ENCODE measurements around the gene SLC26A1. TPM values are rescaled to one million over a fixed set of nuclear protein-coding genes. Genes with fewer than 3 reads are reported as not detected.
A peak's percentile ranks its signal among the peaks of the same experiment; 100 is the strongest.

Gene SLC26A1
- total and polyA plus RNA-seq, 3 donors from 2014 or later = 0.51 to 2.0 (median 0.99) TPM

- Histone ChIP-seq H3K4me3 (no peak overlapping the region), H3K27me3 (no peaks in the 10 kb centered on the region), H3K9me3 (no peaks in the 10 kb centered on the region), H3K27ac (no peak overlapping the region), H3K4me1 (peaks cover 12% of the 10 kb centered on the region), H3K36me3 (ENCODE audit: low read depth, missing control alignments) (no peaks in the 10 kb centered on the region)
- TF ChIP-seq POLR2A (IDR thresholded peaks at IDR 0.05) = no peak
- no peak for DNase-seq
- 96 to 98% methylated on average over 30 to 53 of the region's 58 CpGs for WGBS, 2 donors
- intact Hi-C loops (cut with DNase I; ENCODE audit: low total_unique reads) = no loop called here
These were observed 3.3 kb downstream of the SLC26A1 start for GRCh38 chr4:989722-990471.

DNA sequence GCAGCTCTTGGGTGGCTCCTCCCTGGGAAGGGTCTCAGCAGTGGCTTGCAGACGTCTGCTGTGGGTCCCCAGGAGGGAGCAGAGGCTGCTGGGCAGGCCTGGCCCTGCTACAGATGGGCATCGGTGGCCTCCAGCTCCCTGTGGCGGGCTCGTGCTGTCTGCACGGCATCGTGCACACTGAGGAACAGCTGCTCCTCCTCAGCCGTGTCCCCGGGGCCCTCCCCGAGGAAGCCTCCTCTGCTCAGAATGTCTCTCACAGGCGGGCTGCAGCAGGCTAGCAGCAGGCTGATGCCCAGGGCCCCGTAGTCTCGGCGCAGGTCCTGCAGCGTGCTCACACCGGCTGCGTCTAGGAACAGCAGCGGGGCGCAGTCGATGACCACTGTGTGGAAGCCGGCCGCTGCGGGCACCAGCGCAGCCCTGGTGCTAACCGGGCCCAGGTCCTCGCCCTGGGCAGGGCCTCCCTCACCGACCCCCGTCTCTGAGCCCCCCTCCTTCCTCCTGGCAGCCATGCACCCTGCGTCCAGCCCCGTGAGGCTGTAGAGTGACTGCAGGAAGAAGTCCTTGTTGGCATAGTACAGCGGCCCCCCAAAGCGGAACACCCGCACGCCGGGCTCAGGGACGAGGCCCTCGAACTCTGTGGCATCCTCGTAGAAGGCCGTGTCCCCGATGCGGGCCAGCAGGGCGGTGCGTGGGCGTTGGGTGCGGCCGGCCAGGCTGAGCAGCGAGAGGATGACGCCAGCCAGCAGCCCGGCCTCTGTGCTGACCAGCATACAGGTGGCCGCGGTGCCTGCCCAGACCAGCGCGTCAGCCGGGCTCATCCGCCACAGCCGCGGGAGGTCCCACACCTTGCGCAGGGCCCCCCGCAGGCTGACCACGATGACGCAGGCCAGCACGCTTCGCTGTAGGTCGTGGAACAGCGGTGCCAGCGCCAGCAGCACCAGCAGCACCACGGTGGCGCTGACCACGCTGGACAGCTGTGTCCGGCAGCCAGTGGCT lies 4.2 kb downstream of the SLC26A1 start:
- WGBS, 2 donors = 92% methylated on average over 68 of the region's 69 CpGs; no CpG with 5 or more reads in 1 of the 2 donors
- no peak for TF ChIP-seq CTCF (IDR thresholded peaks at IDR 0.05)
- no peak for TF ChIP-seq POLR2A (IDR thresholded peaks at IDR 0.05)
- H3K27ac ChIP-seq = no peak overlapping the region
- no peaks in the 10 kb centered on the region for H3K9me3 ChIP-seq
- no peak overlapping the region for H3K4me3 ChIP-seq
- peaks cover 12% of the 10 kb centered on the region for H3K4me1 ChIP-seq
- no peaks in the 10 kb centered on the region for H3K27me3 ChIP-seq
- intact Hi-C loops (cut with DNase I; ENCODE audit: low total_unique reads) = no loop called here
- DNase-seq = no peak
- H3K36me3 ChIP-seq (ENCODE audit: low read depth, missing control alignments) = no peaks in the 10 kb centered on the region

- 74 to 90% methylated on average over 2 to 34 of the region's 37 CpGs for WGBS, 2 donors
- DNase-seq = no peak
- peak overlapping the region; percentile 62 to 63 for H3K4me3 ChIP-seq
- intact Hi-C loops (cut with DNase I; ENCODE audit: low total_unique reads) = no loop called here
- TF ChIP-seq POLR2A (IDR thresholded peaks at IDR 0.05) (no peak), CTCF (IDR thresholded peaks at IDR 0.05) (no peak)
- H3K27me3 ChIP-seq = no peaks in the 10 kb centered on the region
- H3K4me1 ChIP-seq = peaks cover 12% of the 10 kb centered on the region
- no peaks in the 10 kb centered on the region for H3K9me3 ChIP-seq
- no peaks in the 10 kb centered on the region for H3K36me3 ChIP-seq (ENCODE audit: low read depth, missing control alignments)
- H3K27ac ChIP-seq = no peak overlapping the region
These were observed 5.3 kb downstream of the SLC26A1 start for GRCh38 chr4:987624-988513.

DNA sequence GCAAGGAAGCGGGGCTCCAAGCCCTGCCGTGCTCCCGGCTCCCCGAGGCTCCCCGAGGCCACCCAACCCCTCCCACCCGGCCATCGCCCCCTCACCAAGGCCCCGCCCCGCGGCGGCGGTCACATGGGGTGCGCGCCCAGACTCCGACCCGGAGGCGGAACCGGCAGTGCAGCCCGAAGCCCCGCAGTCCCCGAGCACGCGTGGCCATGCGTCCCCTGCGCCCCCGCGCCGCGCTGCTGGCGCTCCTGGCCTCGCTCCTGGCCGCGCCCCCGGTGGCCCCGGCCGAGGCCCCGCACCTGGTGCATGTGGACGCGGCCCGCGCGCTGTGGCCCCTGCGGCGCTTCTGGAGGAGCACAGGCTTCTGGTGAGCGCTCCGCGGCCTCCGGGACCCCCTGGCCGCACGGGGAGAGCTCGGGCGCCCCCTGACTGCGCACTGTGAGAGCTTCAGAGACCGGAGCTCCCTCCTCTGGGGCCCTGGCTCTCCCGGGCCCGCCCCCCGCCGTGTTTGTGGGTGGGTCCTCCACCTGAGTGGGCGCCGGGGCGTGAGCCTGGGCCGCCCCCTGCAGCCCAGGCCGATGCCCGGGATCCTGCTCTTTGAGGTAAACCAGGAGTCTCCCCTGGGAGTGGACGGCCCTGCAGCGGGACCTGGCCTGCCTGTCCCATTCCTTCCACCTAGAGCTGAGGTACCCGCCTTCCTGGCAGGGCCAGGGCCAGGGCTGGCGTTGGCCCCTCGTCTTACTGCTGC lies 6.2 kb downstream of the SLC26A1 start, which contains the start of gene IDUA:
Gene IDUA (plus strand): TSS at position 166 of the 745 bp plus-strand sequence. CDS start 41 bp downstream, at position 207.
- intact Hi-C loops (cut with DNase I; ENCODE audit: low total_unique reads) = no loop called here
- Histone ChIP-seq H3K36me3 (ENCODE audit: low read depth, missing control alignments) (no peaks in the 10 kb centered on the region), H3K4me3 (peak within 1 kb of the TSS; percentile 62 to 63), H3K4me1 (peaks cover 12% of the 10 kb centered on the region), H3K9me3 (no peaks in the 10 kb centered on the region), H3K27me3 (no peaks in the 10 kb centered on the region), H3K27ac (peak within 1 kb of the TSS in 1 of 2 donors; percentile 45)
- TF ChIP-seq CTCF (IDR thresholded peaks at IDR 0.05) (peak in 2 of 3 experiments; percentile 22 to 31), POLR2A (IDR thresholded peaks at IDR 0.05) (no peak)
- WGBS, 2 donors = 2% methylated on average over 12 to 23 of the region's 69 CpGs
- DNase-seq = peak; percentile 85
